Tibial nerve (tissue), 4 donors: ENCODE measurements around the gene PPFIBP1. TPM values are rescaled to one million over a fixed set of nuclear protein-coding genes. Genes with fewer than 3 reads are reported as not detected.

ENCODE experiments used
- DNase-seq, 2 donors: peaks; one replicate each; pipeline ENCODE4 v3.0.0-alpha.2; 2019; ENCODE audit warnings: low spot score in 2 of 2
- H3K27ac ChIP-seq, 4 donors: fragments of 200-600 bp; sonication (generic) in 3 of 4; one replicate each; pipeline ENCODE4 v1.5.1; 2017 to 2019; ENCODE audit warnings: mild to moderate bottlenecking in 1 of 4
- H3K27me3 ChIP-seq, 2 donors: fragments of 200-600 bp; sonication (generic) in 1 of 2; one replicate each; pipeline versions ENCODE4 v1.5.1 to v1.6.0; 2017 to 2019
- H3K36me3 ChIP-seq, 3 donors: fragments of 200-600 bp; sonication (generic); one replicate each; pipeline ENCODE4 v1.5.1; 2018 to 2019
- H3K4me1 ChIP-seq, 4 donors: fragments of 200-600 bp; sonication (generic) in 3 of 4; one replicate each; pipeline ENCODE4 v1.5.1; 2017 to 2019
- H3K4me3 ChIP-seq, 4 donors: fragments of 200-600 bp; sonication (generic) in 3 of 4; one replicate each; pipeline ENCODE4 v1.5.1; 2017 to 2019; ENCODE audit warnings: mild to moderate bottlenecking in 1 of 4, moderate library complexity in 1 of 4
- H3K9me3 ChIP-seq, 4 donors: fragments of 200-600 bp; sonication (generic) in 3 of 4; one replicate each; pipeline ENCODE4 v1.5.1; 2017 to 2019
- EP300 ChIP-seq, 2 donors: sonication (generic); formaldehyde crosslinking; IDR thresholded peaks; one replicate each; pipeline ENCODE4 v1.6.1; 2017; ENCODE audit warnings: antibody characterized with exemption in 2 of 2, mild to moderate bottlenecking in 1 of 2
- POLR2A ChIP-seq, 2 donors: fragments of 450-650 bp; IDR thresholded peaks; one replicate each; pipeline ENCODE4 v1.6.1; 2017; ENCODE audit warnings: antibody characterized with exemption in 2 of 2, mild to moderate bottlenecking in 2 of 2, moderate library complexity in 2 of 2
- WGBS, 2 donors: methylation state at CpG; one replicate each; pipeline ENCODE4 v1.1.5; 2018; 5-methylcytosine and 5-hydroxymethylcytosine counted together
- total RNA-seq, 4 donors: library from RNA; depleted of rRNA; stranded (reverse); fragments of >200 nt; gene quantifications; one replicate each; pipeline ENCODE4 v1.1.0, GENCODE V29; 2016
- TF ChIP-seq, protein P1 (sequence below), 5 experiments: fragments of 200-600 bp in 3 of 5; fragments of 450-650 bp in 2 of 5; sonication (generic) in 3 of 5; IDR thresholded peaks; one replicate each; pipeline ENCODE4 v1.5.1; 2016 to 2019; ENCODE audit warnings: antibody characterized with exemption in 5 of 5, mild to moderate bottlenecking in 3 of 5, moderate library complexity in 2 of 5

PPFIBP1 gene
- total RNA-seq, 4 donors from 2014 or later = 56.9 to 110 (median 72.5) TPM

DNA sequence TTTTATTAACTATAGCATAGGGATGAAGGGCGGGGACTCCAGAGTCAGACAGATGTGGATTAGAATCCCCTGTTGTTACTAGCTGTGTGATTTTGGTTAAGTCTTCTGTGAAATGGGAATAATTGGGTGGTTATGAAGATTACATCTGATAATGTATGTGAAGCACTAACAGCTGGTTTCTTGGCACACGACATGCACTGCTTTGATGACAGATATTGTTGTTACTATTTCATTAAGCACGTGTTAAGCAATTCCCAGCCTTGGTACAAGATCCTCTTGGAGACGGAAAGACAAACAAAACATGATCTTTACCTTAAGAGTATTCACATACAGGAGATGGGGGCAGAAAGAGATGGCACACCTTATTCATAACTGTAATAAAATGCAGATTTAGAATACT is 7.9 kb downstream of the PPFIBP1 start:
- 72 to 81% methylated on average over 4 of the region's 4 CpGs for WGBS, 2 donors
- H3K27ac ChIP-seq = no peak overlapping the region
- TF ChIP-seq, protein P1, sequence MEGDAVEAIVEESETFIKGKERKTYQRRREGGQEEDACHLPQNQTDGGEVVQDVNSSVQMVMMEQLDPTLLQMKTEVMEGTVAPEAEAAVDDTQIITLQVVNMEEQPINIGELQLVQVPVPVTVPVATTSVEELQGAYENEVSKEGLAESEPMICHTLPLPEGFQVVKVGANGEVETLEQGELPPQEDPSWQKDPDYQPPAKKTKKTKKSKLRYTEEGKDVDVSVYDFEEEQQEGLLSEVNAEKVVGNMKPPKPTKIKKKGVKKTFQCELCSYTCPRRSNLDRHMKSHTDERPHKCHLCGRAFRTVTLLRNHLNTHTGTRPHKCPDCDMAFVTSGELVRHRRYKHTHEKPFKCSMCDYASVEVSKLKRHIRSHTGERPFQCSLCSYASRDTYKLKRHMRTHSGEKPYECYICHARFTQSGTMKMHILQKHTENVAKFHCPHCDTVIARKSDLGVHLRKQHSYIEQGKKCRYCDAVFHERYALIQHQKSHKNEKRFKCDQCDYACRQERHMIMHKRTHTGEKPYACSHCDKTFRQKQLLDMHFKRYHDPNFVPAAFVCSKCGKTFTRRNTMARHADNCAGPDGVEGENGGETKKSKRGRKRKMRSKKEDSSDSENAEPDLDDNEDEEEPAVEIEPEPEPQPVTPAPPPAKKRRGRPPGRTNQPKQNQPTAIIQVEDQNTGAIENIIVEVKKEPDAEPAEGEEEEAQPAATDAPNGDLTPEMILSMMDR (IDR thresholded peaks at IDR 0.05) = no peak
- TF ChIP-seq POLR2A (IDR thresholded peaks at IDR 0.05) (no peak), EP300 (IDR thresholded peaks at IDR 0.05) (no peak)
- no peaks in the 10 kb centered on the region for H3K9me3 ChIP-seq
- H3K4me3 ChIP-seq = no peak overlapping the region
- no peaks in the 10 kb centered on the region for H3K36me3 ChIP-seq
- peaks cover 0 to 12% (median 0%) of the 10 kb centered on the region in 4 donors for H3K4me1 ChIP-seq
- H3K27me3 ChIP-seq = no peaks in the 10 kb centered on the region
- DNase-seq = no peak

DNA sequence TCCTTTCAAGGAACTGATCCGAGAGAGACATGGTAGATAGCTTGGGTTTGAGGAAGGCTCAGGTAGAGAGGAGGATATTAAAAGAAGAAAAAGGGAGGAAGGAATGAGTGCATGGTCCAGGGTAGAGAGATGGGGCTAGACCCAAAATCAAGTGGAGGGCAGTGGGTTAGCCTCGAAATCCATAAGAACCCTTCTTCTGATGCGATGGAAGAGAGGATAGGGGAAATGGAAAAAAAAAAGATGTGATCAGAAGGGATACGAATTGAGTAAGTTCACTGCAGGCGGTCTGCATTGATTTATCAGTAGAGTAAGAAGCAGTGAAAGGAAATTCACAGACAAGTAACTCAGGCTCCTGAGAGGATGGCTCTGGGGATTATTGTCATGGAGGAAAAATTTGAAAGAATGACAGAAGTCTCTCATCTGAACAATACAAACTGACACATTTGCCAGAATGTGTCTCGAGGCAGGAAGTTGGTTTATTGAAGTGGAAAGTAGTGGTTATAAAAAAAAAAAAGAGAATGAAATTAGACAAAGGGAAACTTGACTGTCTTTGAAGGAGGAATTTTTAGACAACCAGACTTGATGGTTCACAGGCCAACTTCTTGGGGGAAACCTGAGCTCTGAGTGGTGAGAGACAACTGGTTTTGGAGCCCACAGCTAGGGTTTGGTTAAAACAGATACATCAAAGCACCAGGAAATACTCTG is 10.2 kb downstream of the PPFIBP1 start:
- H3K36me3 ChIP-seq = no peaks in the 10 kb centered on the region
- peaks cover 0 to 21% (median 13%) of the 10 kb centered on the region in 4 donors for H3K4me1 ChIP-seq
- no peak for DNase-seq
- TF ChIP-seq, protein P1 (IDR thresholded peaks at IDR 0.05) = no peak
- TF ChIP-seq EP300 (IDR thresholded peaks at IDR 0.05) (no peak), POLR2A (IDR thresholded peaks at IDR 0.05) (no peak)
- no peak overlapping the region for H3K4me3 ChIP-seq
- no peak overlapping the region for H3K27ac ChIP-seq
- H3K27me3 ChIP-seq = no peaks in the 10 kb centered on the region
- H3K9me3 ChIP-seq = no peaks in the 10 kb centered on the region
- 80 to 83% methylated on average over 6 of the region's 6 CpGs for WGBS, 2 donors

DNA sequence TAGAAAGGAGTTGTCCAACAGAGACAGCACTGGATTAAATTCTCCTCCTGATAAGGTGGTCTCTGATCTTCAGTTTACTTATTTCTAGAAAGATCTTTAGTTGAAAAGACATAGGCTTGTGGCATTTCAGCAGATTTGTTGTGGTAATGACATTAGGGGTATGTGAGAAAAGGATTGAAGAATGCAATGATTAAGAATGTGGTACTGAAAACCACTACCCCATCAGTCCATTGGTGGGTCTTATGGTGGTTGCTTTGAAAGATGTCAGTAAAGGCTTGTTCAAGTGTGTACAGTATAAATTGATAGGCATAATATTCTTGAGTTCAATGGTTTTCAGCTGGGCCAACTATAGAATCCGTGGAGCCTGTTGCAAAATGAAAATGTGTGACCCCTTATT is 10.8 kb downstream of the PPFIBP1 start:
- TF ChIP-seq POLR2A (IDR thresholded peaks at IDR 0.05) (no peak), EP300 (IDR thresholded peaks at IDR 0.05) (no peak)
- TF ChIP-seq, protein P1 (IDR thresholded peaks at IDR 0.05) = no peak
- H3K27me3 ChIP-seq = no peaks in the 10 kb centered on the region
- no peak for DNase-seq
- peaks cover 0 to 26% (median 14%) of the 10 kb centered on the region in 4 donors for H3K4me1 ChIP-seq
- WGBS, 2 donors = 80 to 88% methylated on average over 1 of the region's 1 CpG
- H3K27ac ChIP-seq = no peak overlapping the region
- H3K4me3 ChIP-seq = no peak overlapping the region
- H3K36me3 ChIP-seq = no peaks in the 10 kb centered on the region
- H3K9me3 ChIP-seq = no peaks in the 10 kb centered on the region

DNA sequence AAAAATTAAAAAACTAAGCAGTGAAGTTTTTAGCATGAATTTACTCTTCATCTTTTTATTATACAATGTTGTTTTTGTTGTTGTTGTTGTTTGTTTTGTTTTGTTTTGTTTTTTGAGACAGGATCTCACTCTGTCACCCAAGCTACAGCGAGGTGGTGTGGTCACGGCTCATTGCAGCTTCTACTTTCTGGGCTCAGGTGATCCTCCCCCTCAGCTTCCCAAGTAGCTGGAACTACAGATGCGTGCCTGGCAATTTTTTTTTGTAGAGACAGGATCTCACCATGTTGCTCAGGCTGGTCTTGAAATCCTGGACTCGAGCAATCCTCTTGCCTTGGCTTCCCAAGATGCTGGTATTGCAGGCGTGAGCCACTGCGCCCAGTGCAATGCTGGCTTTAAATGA is 11.3 kb downstream of the PPFIBP1 start:
- peaks cover 0 to 26% (median 14%) of the 10 kb centered on the region in 4 donors for H3K4me1 ChIP-seq
- no peaks in the 10 kb centered on the region for H3K9me3 ChIP-seq
- no peak overlapping the region for H3K4me3 ChIP-seq
- DNase-seq = no peak
- WGBS, 2 donors = 96% methylated on average over 6 of the region's 6 CpGs
- H3K27ac ChIP-seq = no peak overlapping the region
- no peaks in the 10 kb centered on the region for H3K36me3 ChIP-seq
- no peak for TF ChIP-seq POLR2A (IDR thresholded peaks at IDR 0.05)
- no peak for TF ChIP-seq EP300 (IDR thresholded peaks at IDR 0.05)
- TF ChIP-seq, protein P1 (IDR thresholded peaks at IDR 0.05) = no peak
- no peaks in the 10 kb centered on the region for H3K27me3 ChIP-seq

DNA sequence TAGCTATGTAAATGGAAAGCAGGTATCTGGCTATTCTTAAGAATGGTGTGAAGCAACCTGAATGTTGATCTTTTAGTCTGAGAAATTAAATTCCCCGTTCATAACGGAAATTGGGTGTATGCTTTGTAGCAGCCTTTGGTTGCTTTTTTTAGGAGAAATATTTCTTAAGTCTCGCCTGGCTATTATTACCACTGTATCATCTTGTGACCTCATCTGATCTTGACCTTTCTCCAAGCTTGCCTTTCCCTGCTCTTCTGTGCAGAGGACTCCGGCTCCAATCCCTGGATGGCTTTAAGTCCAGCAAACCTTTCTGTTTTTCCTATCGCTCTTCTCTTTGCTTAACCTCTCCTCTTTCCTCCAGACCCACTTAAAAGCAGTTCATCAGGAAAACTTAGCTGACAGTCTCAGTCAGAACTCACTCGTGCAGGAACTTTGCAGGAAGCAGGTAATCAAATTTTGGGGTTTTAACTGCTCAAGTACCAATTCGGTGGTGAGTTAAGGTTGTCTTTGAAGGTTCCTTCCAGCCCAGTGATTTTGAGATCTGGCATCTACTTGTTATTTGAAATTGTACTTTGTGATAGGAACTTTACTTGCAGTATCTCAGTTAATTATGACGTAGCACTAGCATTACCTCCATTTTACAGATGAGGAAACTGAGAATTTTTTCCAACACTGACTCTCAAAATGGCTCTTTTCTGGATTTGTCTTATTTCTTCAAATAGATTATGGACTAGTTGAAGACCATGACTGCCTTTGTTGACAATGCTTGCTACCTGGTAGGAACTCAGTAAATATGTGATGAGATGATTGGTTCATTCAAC is 14.1 kb downstream of the PPFIBP1 start:
- Histone ChIP-seq H3K4me1 (peaks cover 0 to 40% (median 15%) of the 10 kb centered on the region in 4 donors), H3K27ac (peak overlapping the region in 2 of 4 donors; percentile 4 to 56), H3K36me3 (no peaks in the 10 kb centered on the region), H3K4me3 (no peak overlapping the region), H3K9me3 (no peaks in the 10 kb centered on the region), H3K27me3 (no peaks in the 10 kb centered on the region)
- no peak for DNase-seq
- WGBS, 2 donors = 59 to 62% methylated on average over 8 of the region's 8 CpGs
- no peak for TF ChIP-seq EP300 (IDR thresholded peaks at IDR 0.05)
- TF ChIP-seq POLR2A (IDR thresholded peaks at IDR 0.05) = no peak
- TF ChIP-seq, protein P1 (IDR thresholded peaks at IDR 0.05) = no peak
